Karpas-422 (cell line): ENCODE results near the gene INTS6. TPM values are rescaled to one million over a fixed set of nuclear protein-coding genes. Genes with fewer than 3 reads are reported as not detected.

Source experiments
- DNase-seq: peaks from one replicate; pipeline ENCODE4 v3.0.0-alpha.2; 2015
- H2AFZ ChIP-seq: fragments of 200-600 bp; sonication (generic); 2 replicates; pipeline ENCODE4 v1.6.1; 2014; ENCODE audit warnings: antibody characterized with exemption, low read length, mixed read lengths
- H3K27ac ChIP-seq: fragments of 200-600 bp; sonication (generic); 2 replicates; pipeline ENCODE4 v1.5.1; 2014; ENCODE audit warnings: mild to moderate bottlenecking, low read length, moderate library complexity
- H3K27me3 ChIP-seq: fragments of 200-600 bp; sonication (generic); 2 replicates; pipeline ENCODE4 v1.6.1; 2014; ENCODE audit warnings: low read length, mixed read lengths
- H3K36me3 ChIP-seq: fragments of 200-600 bp; sonication (generic); 2 replicates; pipeline ENCODE4 v1.6.1; 2014; ENCODE audit warnings: low read length, mixed read lengths; ENCODE audit not compliant: insufficient read depth
- H3K4me1 ChIP-seq: fragments of 200-600 bp; sonication (generic); 2 replicates; pipeline ENCODE4 v1.6.1; 2014; ENCODE audit warnings: mild to moderate bottlenecking, low read length, mixed read lengths
- H3K4me2 ChIP-seq: fragments of 200-600 bp; sonication (generic); 2 replicates; pipeline ENCODE4 v1.6.1; 2014; ENCODE audit warnings: low read length, low read depth, mild to moderate bottlenecking; ENCODE audit not compliant: poor library complexity, severe bottlenecking
- H3K4me3 ChIP-seq: fragments of 200-600 bp; sonication (generic); 2 replicates; pipeline ENCODE4 v1.5.1; 2014; ENCODE audit warnings: mild to moderate bottlenecking, antibody characterized with exemption, low read length, mixed read lengths
- H3K79me2 ChIP-seq: fragments of 200-600 bp; sonication (generic); 2 replicates; pipeline ENCODE4 v1.6.1; 2014; ENCODE audit warnings: mild to moderate bottlenecking, low read length, mixed read lengths
- H3K9ac ChIP-seq: fragments of 200-600 bp; sonication (generic); 2 replicates; pipeline ENCODE4 v1.6.0; 2014; ENCODE audit warnings: low read length
- H3K9me2 ChIP-seq: fragments of 200-600 bp; sonication (generic), shearing (Covaris generic); replicated peaks from 2 replicates; pipeline ENCODE4 v1.6.0; 2014; ENCODE audit warnings: mild to moderate bottlenecking, low read length, moderate library complexity; ENCODE audit not compliant: insufficient read depth
- H3K9me3 ChIP-seq: fragments of 300-700, 200-600 bp; sonication (generic); 2 replicates; pipeline ENCODE4 v1.6.1; 2014; ENCODE audit warnings: low read length, mixed read lengths
- H4K20me1 ChIP-seq: fragments of 200-600 bp; sonication (generic); 2 replicates; pipeline ENCODE4 v1.6.1; 2014; ENCODE audit warnings: mild to moderate bottlenecking, antibody characterized with exemption, low read length, low read depth; ENCODE audit not compliant: insufficient read depth
- total RNA-seq: library from RNA; depleted of rRNA; stranded (reverse); fragments of >200 nt; shearing (Covaris generic); gene quantifications from 2 replicates; pipeline ENCODE4 v1.2.3, GENCODE V29; 2014; ENCODE audit warnings: low replicate concordance

INTS6 gene
- total RNA-seq, 1 experiment from 2014 or later: 86.2 TPM

GRCh38 chr13:51373451-51373850 lies 79.4 kb downstream of the INTS6 start:
- no peak overlapping the region for H2AFZ ChIP-seq
- no peak overlapping the region for H3K9ac ChIP-seq
- no peak overlapping the region for H3K4me2 ChIP-seq
- peaks cover 37% of the 10 kb centered on the region for H3K79me2 ChIP-seq
- H3K27me3 ChIP-seq: no peaks in the 10 kb centered on the region
- H3K9me2 ChIP-seq: no peaks in the 10 kb centered on the region
- peaks cover 82% of the 10 kb centered on the region for H3K36me3 ChIP-seq
- H3K9me3 ChIP-seq: no peaks in the 10 kb centered on the region
- no peak for DNase-seq
- H3K4me1 ChIP-seq: no peaks in the 10 kb centered on the region
- H3K4me3 ChIP-seq: no peak overlapping the region
- H4K20me1 ChIP-seq: no peaks in the 10 kb centered on the region
- no peak overlapping the region for H3K27ac ChIP-seq

GRCh38 chr13:51371768-51372399 lies 81.0 kb downstream of the INTS6 start:
- peaks cover 82% of the 10 kb centered on the region for H3K36me3 ChIP-seq
- H2AFZ ChIP-seq: no peak overlapping the region
- H3K27me3 ChIP-seq: no peaks in the 10 kb centered on the region
- peaks cover 27% of the 10 kb centered on the region for H3K79me2 ChIP-seq
- no peak overlapping the region for H3K27ac ChIP-seq
- H3K4me3 ChIP-seq: no peak overlapping the region
- no peak overlapping the region for H3K4me2 ChIP-seq
- H3K4me1 ChIP-seq: no peaks in the 10 kb centered on the region
- no peaks in the 10 kb centered on the region for H3K9me3 ChIP-seq
- no peak for DNase-seq
- H3K9ac ChIP-seq: no peak overlapping the region
- H4K20me1 ChIP-seq: no peaks in the 10 kb centered on the region
- H3K9me2 ChIP-seq: no peaks in the 10 kb centered on the region

- no peaks in the 10 kb centered on the region for H3K4me1 ChIP-seq
- no peak for DNase-seq
- no peak overlapping the region for H3K4me2 ChIP-seq
- no peak overlapping the region for H2AFZ ChIP-seq
- no peak overlapping the region for H3K27ac ChIP-seq
- H3K9ac ChIP-seq: no peak overlapping the region
- no peaks in the 10 kb centered on the region for H3K9me3 ChIP-seq
- H3K4me3 ChIP-seq: no peak overlapping the region
- H3K9me2 ChIP-seq: no peaks in the 10 kb centered on the region
- H3K27me3 ChIP-seq: no peaks in the 10 kb centered on the region
- H3K79me2 ChIP-seq: peaks cover 22% of the 10 kb centered on the region
- no peaks in the 10 kb centered on the region for H4K20me1 ChIP-seq
- H3K36me3 ChIP-seq: peaks cover 87% of the 10 kb centered on the region
These were observed 82.0 kb downstream of the INTS6 start for GRCh38 chr13:51370811-51371210.

DNA sequence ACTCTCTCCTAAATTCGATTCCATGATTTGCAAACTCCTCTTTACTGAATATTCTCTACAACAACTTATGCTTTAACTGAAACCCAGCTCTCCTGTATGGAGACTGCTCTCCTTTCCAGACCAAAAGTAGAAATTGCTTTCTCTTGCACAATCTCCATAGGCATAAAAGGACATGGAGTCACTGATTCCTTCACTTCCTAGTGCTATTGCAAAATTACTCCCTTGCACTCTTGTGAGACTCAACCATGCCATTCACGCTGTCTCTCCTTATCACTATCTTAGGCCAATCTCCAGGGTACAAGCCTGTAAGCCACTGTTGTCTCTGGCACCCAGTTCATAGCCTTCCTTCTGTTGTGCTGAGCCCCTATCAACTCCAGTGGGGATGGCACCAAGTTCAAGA lies 82.7 kb downstream of the INTS6 start:
- Histone ChIP-seq H3K9me3 (no peaks in the 10 kb centered on the region), H3K79me2 (peaks cover 22% of the 10 kb centered on the region), H4K20me1 (no peaks in the 10 kb centered on the region), H3K4me1 (no peaks in the 10 kb centered on the region), H3K27ac (no peak overlapping the region), H3K36me3 (peaks cover 86% of the 10 kb centered on the region), H3K9me2 (no peaks in the 10 kb centered on the region), H3K4me3 (no peak overlapping the region), H3K27me3 (no peaks in the 10 kb centered on the region), H3K4me2 (no peak overlapping the region), H3K9ac (no peak overlapping the region), H2AFZ (no peak overlapping the region)
- no peak for DNase-seq

DNA sequence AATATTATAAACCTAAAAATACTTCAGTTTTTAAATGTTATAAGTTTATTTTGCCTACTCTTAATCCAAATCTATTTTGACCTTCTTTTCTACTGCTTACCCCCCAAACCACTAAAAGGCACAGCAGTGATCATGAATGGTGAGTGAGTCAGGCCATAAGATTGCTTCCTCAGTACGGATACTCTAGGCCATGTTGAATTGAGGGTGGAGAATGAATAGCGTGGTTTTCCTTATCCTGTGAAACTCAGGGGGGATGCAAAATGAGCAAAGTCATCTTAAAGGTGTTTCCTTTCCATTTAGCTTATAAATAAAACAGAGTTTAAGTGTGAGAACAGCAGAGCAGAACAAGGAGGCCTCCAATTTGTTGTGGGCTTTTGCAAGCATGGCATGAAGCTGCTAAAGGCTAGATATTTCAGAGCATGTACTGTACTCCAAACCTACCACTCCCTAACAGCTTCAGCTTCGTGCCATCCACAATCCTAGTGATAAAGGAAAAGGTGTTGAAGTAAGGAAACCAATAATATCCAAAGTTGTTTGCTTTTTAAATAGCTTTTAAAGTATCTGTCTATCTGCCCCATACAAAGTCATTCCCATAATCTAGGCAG lies 88.3 kb downstream of the INTS6 start:
- Histone ChIP-seq H3K9me2 (no peaks in the 10 kb centered on the region), H3K4me1 (no peaks in the 10 kb centered on the region), H3K27me3 (no peaks in the 10 kb centered on the region), H3K79me2 (no peaks in the 10 kb centered on the region), H3K4me3 (no peak overlapping the region), H3K4me2 (no peak overlapping the region), H3K27ac (no peak overlapping the region), H3K9ac (no peak overlapping the region), H3K36me3 (peaks cover 79% of the 10 kb centered on the region), H3K9me3 (no peaks in the 10 kb centered on the region), H4K20me1 (no peaks in the 10 kb centered on the region), H2AFZ (no peak overlapping the region)
- no peak for DNase-seq

DNA sequence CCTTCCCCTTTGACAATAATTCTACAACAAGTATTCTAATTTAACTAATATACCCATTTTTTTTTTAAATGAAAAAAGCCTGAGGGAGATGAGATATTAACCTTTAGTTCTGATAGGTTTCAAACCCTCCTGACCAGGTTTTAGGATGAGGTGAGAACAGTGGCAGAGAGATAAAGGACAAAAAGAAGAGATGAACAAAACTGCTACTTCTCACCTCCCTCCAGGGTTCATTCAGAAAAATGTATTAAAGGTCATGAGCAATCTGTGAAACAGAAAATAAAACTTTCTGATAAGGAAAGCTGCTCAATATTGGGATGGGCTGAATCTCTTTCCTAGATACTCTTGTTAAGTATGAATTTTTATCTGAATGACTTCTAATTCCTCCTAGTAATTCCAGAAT lies 89.2 kb downstream of the INTS6 start:
- no peak for DNase-seq
- Histone ChIP-seq H4K20me1 (no peaks in the 10 kb centered on the region), H3K36me3 (peaks cover 72% of the 10 kb centered on the region), H3K27ac (no peak overlapping the region), H3K9me3 (no peaks in the 10 kb centered on the region), H3K9me2 (no peaks in the 10 kb centered on the region), H3K4me2 (no peak overlapping the region), H3K9ac (no peak overlapping the region), H3K4me1 (no peaks in the 10 kb centered on the region), H2AFZ (no peak overlapping the region), H3K79me2 (no peaks in the 10 kb centered on the region), H3K27me3 (no peaks in the 10 kb centered on the region), H3K4me3 (no peak overlapping the region)

DNA sequence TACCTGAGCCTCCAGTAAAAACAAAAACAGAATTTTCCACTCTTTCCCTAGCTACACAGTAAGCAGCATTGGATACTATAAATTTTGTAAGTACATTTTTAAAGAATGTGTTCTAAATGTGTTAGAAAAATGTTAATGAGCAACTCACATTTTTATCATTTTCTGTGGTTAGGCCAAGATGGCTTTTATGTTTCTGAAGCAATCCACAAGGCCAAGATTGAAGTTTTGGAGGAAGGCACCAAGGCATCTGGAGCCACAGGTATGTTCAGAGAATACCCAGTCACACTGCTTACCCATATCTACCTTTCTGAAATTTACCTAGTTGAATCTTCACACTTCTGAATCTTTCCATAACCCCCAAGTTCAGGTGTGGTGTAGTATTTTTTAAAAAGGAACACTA lies 91.7 kb downstream of the INTS6 start:
- no peaks in the 10 kb centered on the region for H3K4me1 ChIP-seq
- H3K9me3 ChIP-seq: no peaks in the 10 kb centered on the region
- H3K9ac ChIP-seq: no peak overlapping the region
- H2AFZ ChIP-seq: no peak overlapping the region
- no peak overlapping the region for H3K4me3 ChIP-seq
- H3K9me2 ChIP-seq: no peaks in the 10 kb centered on the region
- no peaks in the 10 kb centered on the region for H3K79me2 ChIP-seq
- H3K36me3 ChIP-seq: peaks cover 49% of the 10 kb centered on the region
- no peak for DNase-seq
- no peak overlapping the region for H3K27ac ChIP-seq
- no peaks in the 10 kb centered on the region for H4K20me1 ChIP-seq
- no peaks in the 10 kb centered on the region for H3K27me3 ChIP-seq
- no peak overlapping the region for H3K4me2 ChIP-seq

- no peaks in the 10 kb centered on the region for H3K9me2 ChIP-seq
- no peak overlapping the region for H3K9ac ChIP-seq
- H3K27ac ChIP-seq: no peak overlapping the region
- H3K36me3 ChIP-seq: peaks cover 45% of the 10 kb centered on the region
- no peaks in the 10 kb centered on the region for H3K27me3 ChIP-seq
- H3K4me2 ChIP-seq: no peak overlapping the region
- no peak for DNase-seq
- no peaks in the 10 kb centered on the region for H3K9me3 ChIP-seq
- no peaks in the 10 kb centered on the region for H3K79me2 ChIP-seq
- H3K4me1 ChIP-seq: no peaks in the 10 kb centered on the region
- no peaks in the 10 kb centered on the region for H4K20me1 ChIP-seq
- no peak overlapping the region for H3K4me3 ChIP-seq
- no peak overlapping the region for H2AFZ ChIP-seq
These were observed 92.3 kb downstream of the INTS6 start for GRCh38 chr13:51360489-51360888.
